Germinal center (tissue), 1 donor: ENCODE data around the gene UBE2O.
A peak's percentile ranks its signal among the peaks of the same experiment; 100 is the strongest.

Experiments used
- DNase-seq: peaks from one replicate; pipeline ENCODE4 v3.0.0; 2012; ENCODE audit warnings: mixed read lengths, low spot score

Gene UBE2O

DNA sequence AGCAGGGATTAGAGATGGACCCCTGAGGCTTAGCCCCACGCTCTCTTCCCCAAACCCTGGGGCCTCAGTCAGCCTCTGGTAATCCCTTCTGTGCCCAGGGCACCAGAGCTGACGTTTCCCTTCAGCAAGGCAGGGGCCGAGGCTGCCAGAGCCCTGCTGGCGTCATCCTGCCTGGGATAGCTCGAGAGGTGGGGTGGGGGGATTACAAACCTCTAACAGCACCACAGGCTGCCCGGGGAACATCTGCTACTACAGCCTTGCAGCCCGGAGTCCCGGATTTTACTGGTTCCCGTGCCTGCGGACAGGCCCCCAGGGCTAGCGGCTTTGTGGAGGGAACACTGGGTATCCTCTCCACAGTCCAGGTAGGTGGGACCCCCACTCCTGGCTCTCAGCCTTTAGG lies 14.4 kb upstream of the UBE2O start, which contains the start of gene AANAT:
Gene AANAT (plus strand): TSS at position 238 of the 400 bp plus-strand sequence. CDS start 1,144 bp downstream, outside the sequence.
- no peak for DNase-seq

DNA sequence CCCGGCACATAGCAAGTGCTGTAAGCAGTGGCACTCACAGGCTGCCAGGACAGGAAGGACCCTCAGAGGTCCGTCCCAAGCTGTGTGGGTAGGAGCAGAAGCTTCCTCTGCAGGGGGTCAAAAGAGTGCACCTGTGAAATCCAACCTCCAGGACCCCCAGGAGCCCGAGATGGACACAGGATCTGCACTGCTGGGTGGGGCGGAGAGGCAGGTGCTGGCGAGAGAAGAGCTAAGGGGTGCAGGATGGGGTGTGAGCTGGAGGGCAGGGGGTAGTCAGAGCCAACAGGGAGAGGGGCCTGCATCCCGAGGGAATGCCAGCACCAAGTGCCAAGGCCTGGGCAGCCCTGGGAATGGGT lies 13.8 kb upstream of the UBE2O start:
- DNase-seq, result no peak

DNA sequence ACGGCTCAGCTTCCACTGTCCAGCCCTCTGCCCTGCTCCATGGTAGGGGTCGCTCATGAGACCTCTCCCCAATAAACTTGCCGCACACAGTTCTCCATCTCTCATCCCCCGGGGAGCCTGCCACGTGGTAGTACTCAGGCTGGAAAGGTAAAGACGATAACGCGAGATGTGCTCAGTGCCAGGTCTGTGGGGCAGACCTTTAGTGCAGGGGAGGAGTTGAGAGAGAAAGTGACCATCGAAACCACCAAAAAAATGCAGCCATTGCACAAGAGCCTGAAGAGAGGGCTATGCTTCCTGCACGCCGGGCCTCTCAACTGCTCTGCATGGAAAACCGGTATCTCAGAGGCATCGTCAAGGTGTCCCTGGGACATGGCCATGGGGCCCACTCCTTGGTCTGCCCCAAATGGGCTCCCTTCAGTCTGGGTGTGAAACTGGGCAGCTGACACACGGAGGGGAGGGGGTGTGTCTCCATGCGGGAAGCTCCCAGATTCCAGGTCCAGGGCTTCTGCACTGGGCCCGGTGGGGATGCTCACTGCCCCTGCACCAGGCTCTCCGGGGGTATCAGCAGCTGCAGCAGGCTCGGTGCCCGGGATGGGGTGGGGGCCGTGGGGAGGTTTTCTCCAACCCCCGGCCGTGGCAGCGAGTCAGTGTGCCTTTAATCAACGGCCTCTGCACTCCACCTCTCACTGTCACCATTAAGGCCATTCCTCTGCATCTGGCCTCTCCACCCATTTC lies 9.8 kb upstream of the UBE2O start:
- no peak for DNase-seq

DNA sequence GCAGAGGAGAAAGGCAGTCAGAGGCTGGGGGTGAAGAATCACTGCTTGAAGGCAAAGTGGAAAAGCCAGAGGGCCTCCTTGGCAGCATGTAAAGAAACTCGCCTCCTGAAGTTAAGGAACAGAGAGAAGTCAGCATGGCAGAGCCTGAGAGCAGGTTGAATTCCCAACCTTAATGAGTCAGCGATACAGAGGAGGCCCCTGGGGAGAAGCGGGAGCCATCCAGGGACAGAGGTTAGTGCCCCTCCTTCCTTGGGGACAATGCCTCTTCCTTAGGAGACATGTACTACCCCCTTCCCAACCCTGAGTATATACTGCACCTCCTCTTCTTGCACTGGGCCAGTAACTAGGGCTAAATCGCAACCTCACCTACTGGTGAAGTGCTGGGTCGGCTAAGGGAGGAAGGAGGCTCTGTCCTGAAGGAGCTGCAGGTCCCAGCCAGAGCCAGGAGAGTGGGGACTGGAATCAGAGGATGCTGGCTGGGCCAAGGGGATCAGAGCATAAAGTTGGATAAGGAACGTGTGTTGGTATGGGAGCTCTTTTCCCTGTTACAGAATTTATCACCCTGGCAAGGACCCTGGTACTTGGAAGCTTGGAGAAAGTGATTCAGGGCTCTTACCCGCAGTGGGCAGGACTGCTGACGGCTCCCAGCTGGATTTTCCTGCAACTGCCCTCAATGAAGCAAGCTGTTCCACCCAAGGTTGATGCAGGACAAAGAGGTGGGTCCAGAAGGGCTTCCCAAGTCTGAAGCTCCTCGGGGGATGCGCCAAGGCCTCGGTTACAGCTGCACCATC lies 9.0 kb upstream of the UBE2O start:
- DNase-seq, result no peak

DNA sequence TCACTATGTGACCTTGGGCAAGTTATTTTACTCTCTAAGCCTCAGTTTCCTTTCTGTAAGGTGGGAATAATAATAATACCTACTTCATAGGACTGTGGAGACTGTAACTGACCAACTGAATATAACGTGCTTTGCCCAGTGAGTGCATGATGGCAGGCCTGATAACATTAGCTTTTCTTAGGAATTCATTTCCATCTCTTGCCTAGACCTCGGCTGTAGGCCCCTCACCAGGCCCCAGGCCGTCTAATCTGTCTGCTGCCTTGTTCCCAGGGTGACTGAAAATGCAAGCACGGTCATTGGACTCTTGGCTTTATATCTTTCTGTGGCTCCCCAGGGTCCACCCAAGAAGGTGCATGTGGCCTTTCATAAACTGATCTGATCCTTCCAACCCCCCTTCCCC lies 6.7 kb upstream of the UBE2O start:
- DNase-seq, result no peak

DNA sequence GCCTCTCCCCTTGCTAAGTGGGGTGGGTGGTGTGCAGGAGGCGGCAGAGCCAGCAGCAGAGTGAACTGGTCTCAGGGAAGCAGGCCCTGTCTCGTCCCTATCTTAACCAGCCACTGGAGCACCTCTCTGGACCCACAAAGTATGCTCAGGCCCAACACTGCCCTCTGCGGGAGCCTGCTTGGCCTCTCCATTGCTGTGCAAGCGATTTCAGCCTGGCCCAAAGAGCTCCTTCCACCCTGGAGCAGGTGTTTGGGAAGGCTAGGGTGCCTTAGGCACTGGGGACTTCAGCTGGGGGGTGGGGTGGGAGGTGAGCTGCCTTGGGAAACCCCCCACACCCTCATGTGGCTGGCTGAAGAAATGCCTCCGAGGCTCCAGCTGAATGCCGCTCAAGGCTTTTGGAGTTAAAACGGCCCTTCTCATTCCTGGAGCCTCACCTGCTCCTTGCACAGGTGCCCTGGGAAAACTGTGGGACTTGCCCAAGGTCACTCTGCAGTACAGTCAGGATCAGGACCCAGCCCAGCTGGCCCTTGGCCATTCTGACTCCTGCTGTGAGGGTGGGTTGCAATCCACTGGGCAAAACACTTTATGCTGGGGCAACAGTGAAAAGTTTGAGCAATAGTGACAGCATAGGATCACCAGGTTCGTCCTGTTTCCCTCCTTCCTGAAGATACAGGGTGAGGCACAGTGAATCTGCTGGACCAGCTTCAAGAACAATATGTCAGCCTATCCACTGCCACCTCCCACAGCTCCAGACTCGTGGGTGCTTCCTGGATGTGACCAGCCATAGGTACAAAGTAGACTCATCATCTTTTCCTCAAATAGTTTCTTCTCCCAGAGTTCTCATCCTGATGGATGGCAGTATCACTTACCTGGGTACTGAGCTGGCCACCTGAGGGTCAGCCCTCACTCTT lies 5.9 kb upstream of the UBE2O start:
- peak; percentile 59 for DNase-seq

DNA sequence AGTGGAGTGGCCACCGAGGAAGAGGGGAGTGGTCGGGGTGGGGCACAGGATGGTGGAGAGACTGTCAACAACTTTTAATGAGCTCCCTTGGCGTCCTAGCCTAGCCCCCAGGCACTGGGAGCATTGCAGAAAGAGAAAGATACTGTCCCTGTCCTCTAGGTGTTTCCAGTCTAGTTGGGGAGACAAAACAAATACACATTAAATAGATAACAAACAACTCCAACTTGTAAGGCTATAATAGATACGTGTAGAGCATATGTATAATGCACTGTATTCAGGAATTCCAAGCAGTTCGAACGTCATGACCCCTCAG lies 435 bp upstream of the UBE2O start:
- DNase-seq, result no peak

DNA sequence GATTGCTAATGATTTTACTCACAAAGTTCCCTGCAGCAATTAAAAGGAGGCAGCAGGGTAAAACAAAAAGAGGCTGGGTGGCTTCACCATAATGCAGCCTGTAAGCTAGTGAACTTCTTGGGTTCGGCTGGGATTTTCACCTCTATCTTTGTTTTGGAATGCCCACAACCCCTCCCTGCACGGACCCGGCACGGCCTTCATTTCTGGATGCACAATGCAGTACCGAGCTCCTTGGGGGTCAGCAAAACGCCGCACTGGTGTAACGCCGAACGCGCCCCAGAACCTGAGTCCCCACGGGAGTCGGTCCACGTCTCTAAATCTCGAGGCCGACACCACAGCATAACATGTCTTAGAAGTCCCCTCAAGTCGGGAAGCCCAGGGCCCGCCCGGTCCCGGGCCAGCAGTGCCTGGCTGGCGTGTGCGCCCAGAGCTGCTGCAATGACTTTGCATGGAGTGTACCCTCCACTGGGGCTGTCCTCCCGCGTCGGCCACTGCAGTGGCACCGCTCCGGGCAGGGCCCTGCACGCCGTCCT lies 759 bp downstream of the UBE2O start:
- DNase-seq, result peak; percentile 46

DNA sequence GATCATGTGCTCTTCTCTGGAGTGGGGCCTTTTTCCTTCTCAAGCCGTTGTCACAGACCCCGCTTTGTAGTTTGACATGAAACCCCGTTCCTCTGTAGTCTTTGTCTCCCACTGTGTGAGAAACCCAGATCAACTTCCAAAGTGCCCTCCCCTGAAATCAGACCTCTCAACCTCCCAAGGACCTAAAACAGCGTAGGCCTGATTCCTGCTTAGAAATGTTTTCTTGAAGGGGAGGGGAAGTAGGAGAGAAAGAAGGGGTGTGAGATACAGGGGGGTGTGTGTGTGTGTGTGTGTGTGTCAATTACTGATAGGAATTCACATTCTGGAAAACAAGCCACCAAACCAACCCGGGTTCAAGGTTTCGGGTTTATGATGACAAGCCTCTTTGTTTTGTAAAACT lies 1.4 kb downstream of the UBE2O start:
- DNase-seq, result no peak

DNA sequence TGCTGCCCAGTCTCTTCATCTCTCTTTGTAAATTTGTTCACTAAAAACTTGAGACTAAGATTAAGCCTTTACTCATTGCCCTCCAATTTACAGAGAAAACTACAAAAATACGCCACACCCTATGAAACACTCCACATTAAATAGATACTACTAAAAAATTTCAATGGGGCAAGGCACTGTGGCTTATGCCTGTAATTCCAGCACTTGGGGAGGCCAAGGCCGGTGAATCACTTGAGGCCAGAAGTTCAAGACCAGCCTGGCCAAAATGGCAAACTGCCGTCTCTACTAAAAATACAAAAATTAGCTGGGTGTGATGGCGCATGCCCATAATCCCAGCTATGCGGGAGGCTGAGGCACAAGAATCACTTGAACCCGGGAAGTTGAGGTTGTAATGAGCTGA lies 3.8 kb downstream of the UBE2O start:
- no peak for DNase-seq

DNA sequence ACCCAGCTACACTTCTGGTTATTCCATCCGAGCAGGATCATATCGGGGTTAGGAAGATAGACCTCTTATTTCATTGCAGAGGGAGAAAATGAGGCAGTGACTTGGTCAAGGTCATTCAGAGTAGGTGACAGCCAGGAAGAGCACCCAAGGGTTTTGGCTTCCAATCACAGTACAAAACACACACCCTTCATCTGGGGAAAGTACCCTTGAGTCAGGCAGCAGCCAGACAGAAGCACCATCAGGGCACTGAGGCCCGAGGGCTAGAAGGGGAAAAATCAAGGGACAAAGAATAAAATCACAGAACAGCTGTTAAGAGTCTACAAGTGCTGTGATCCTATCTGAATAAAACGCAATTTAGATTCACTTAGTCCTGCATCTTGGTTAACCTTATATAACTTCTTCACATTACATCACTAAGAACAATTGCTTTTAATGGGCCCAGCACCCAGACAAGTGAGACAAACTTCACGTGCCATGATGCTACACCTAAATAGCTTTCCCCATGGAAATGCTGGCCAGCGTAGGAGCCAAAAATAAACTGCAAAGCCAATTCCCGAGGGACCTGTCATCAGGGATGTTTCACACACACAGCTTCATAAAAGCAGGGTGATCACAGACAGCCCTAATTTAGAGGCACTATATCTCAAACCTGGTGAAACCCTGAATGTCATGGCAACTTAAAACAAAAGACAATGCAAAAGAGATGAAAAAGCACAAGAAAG lies 4.9 kb downstream of the UBE2O start:
- DNase-seq, result no peak

DNA sequence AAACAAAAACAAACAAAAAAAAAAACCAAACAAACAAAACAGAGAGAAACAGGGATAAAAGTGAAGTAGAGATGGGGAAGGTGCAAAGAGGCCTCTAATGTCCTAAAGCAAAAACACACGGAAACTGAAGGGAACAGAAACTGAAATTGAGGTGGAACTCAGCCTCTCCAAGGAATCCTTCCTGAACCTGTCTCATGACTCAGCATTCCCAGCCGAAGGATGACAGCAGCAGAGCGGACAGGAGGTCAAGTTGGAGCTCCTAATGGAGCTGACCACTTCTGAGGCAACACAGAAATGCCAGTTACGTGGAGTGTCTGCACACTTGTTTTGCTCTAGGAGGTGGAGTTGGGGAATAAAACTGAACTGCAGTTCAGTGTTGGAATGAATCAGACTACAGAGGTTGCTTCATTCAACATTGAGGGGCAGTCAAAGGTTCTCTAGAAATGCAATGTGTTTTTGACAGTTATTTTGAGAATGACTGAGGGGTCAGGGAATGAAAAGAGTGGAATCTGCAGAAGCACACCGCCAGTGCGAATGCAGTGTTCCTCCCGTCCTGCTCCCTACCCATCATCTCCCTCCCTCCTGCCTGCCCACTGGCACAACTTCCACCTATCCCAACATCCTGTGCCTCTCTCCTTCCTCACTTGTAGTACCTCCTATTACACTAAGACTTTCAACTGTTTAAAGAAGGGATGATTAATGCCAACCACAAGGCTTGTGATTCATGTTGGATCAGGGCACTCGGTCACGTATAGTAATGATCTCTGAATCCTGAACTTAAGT lies 6.3 kb downstream of the UBE2O start:
- no peak for DNase-seq

DNA sequence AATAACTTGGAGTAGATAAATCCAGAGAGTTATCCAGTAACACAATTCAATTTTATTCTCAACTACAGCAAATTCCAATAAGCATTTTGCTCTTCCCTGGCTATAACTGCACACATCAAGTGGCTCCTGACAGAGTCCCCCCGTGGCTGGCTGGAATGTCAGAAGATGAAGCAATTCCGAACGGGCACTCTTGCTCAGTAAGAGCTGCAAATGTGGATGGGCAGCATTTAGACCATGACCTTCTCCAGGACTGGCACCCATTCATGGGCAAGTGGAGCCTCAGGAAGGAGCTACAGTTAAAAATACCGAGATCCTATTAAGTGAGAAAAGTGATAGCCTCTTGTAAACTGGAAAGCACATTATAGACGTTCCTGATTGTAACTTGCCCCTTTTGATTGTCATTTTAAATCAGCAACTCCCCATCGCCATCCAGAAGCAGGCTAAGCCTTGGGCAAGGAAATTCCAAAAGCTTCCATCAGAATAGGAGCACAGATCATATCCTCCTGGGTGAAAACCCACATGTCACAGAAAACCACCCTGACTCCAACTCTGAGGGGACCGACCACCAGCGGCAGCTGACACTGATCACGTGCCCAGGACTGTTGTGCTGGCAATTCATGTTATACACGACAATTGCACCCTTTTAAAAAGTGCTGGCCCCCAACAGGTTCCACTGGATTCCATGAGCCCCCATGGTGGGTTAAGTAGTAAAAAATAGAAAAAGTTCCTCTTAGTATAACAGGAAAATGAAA lies 7.1 kb downstream of the UBE2O start:
- DNase-seq, result no peak

DNA sequence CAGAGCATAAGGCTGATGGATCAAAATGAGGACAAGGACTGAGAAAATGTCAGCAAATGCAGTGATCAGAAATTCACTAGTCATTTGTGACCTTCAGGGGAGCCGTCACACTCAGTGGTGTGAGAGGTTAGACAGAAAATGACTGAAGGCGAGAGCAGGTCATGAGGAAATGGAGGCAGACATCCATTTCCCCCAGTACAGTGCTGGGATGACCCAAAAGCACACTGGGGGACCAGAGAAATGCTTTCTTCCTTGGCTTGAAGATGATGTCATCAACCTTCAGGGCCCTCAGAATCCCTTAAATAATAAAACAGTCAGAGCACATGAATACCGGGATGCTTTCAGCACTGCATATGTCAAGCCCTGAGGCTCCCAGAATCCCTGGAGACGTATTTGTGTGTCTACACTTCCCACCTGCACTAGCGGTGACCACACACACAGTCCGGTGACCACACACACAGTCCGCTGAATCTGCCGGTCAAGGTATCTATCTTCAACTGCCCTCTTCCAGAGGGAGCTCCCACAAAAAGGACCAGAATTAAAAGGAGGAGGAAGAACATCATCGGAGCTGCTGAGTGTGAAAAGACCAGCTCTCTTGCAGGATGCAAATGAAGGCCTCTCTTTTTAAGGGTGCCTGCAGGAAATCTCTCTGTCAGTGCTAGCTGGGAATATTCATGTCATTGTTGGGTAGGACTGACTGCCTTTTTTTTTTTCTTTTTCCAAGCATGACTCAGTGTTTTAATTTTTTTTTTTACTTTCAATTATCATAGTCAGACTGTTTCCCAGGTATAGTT lies 8.2 kb downstream of the UBE2O start:
- no peak for DNase-seq

DNA sequence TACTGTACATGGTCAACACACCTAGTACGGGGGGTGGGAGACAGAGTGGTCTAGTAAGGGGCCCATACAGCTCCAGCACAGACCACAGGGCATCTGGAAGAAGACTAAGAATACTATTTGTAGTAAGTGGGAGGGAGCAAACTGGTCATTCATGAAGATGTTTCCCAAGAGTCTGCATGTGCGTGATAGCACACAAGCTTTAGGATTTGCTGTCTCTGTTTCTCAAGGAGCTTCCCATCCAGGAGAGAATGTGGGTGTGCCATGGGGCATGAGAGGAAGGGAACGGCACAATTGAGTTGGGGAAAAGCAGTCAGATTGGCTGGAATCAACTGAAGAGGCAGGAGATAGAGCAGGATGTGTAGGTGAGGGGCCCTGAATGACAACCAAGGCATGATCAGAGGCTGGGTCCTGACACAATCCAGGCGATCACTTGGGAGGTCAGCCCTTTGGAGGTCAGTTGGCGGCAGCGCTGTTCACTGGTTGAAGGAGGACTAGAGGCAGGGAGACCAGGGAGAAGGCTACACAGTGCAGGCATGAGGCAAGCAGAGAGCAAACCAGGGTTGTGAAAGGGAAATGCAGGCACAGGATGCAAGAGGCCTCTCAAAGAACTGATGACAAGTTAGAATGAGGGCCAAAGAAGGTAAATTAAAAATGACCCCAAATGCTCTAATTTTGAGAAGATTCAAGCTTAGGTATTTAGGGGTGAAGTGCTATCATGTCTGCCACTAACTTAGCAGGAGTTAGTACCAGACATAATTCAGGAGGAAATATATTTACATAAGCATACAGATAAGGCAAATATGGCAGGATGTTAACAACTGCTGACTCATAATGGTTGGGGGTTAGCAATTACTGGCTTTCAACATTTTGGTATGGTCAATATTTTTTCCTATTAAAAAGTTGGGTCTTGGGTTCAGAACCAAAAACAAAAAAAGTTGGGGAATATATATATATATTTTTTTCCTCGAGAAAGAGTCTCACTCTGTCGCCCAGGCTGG lies 10.3 kb downstream of the UBE2O start:
- no peak for DNase-seq

DNA sequence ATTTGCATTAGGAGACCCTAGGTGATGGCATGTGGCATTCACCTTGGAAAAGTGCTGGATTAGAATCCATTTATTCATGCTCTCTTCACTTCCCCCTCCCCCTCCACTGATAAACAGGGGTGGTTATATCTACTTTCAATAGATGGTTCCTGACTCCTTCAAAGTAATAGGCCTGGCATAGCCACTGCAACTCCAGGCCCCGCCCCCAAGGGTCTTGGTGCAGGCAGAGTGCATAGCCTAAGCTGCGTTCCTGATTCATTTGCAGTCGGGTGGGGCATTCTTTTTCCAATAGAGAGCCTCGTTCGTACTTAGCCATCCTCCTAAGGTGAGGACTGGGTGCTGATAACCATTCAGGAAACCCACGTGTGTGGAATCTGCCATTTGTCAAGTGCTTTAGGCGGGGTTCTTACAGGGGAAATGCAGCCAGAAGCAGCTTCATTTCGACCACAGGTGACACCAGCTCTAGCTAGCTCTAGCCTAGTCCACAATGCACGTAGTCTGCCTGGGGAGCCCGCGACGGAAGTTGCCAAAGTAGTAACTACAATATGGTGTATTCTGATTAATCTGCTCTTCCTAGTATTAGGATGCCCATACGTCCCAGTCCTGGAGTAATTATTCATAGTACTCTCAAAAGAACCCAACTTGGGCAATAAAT lies 11.1 kb downstream of the UBE2O start:
- no peak for DNase-seq

DNA sequence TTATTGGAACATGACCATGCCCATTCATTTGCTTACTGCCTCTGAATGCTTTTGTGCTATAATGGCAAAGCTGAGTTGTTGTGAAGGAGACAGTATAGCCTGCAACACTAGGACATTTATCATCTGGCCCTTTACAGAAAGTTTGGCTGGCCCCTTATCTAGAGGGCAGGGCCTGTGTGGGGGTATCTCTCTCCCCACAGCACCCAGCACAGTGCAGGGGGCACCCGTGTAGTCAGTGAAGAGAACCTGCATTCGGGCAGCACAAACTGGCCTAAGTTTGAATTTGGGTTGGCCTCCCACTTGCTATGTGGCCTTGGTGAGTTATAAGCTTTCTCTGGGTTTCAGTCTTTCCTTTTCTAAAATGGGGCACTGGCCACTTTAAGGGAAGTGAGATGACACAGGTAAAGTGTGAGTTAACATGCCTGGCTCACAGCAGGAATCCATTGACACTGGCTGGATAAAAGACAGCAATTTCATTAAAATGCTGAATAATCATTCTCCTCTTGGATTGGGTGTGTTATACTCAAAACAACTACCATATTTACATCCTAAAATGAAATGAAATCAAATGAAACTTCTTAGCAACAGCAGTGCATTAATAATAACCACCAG lies 12.1 kb downstream of the UBE2O start:
- no peak for DNase-seq
